Testis (tissue), 2 donors: ENCODE data around the gene SPEF2.

ENCODE experiments used
- POLR2A ChIP-seq: fragments of 450-650 bp; IDR thresholded peaks from one replicate; pipeline ENCODE4 v1.6.1; 2017; ENCODE audit warnings: antibody characterized with exemption, mild to moderate bottlenecking, moderate library complexity
- TF ChIP-seq, protein P1 (sequence below), 3 experiments: fragments of 450-650 bp in 2 of 3; fragments of 200-600 bp in 1 of 3; sonication (generic) in 1 of 3; IDR thresholded peaks; one replicate each; pipeline ENCODE4 v1.5.1; 2016 to 2019; ENCODE audit warnings: antibody characterized with exemption in 3 of 3, mild to moderate bottlenecking in 2 of 3, moderate library complexity in 1 of 3

DNA sequence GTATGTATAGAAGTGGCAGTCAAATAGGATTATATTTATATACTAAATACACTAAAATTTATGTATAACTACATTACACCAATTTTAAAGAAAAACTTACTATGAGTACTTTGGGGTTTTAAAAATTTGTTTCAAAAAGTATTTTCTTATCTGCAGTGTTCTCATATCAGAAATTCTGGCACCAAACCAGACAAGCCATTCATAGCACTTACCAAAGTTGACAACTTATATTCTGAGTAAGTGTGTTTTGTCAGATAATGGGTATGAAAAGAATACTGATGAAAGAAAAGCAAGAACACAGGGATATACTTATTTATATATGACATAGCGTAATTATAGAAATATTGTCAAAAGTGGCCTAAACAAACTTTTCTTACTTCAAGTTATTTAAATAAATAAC, 67.5 kb downstream of the SPEF2 start:
- TF ChIP-seq, protein P1, sequence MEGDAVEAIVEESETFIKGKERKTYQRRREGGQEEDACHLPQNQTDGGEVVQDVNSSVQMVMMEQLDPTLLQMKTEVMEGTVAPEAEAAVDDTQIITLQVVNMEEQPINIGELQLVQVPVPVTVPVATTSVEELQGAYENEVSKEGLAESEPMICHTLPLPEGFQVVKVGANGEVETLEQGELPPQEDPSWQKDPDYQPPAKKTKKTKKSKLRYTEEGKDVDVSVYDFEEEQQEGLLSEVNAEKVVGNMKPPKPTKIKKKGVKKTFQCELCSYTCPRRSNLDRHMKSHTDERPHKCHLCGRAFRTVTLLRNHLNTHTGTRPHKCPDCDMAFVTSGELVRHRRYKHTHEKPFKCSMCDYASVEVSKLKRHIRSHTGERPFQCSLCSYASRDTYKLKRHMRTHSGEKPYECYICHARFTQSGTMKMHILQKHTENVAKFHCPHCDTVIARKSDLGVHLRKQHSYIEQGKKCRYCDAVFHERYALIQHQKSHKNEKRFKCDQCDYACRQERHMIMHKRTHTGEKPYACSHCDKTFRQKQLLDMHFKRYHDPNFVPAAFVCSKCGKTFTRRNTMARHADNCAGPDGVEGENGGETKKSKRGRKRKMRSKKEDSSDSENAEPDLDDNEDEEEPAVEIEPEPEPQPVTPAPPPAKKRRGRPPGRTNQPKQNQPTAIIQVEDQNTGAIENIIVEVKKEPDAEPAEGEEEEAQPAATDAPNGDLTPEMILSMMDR (IDR thresholded peaks at IDR 0.05): no peak
- TF ChIP-seq POLR2A: no peak
